ENCODE data around the gene ZNF154. TPM values are rescaled to one million over a fixed set of nuclear protein-coding genes. Genes with fewer than 3 reads are reported as not detected.

The ZNF154 gene
- total and polyA plus RNA-seq, 7 donors: under 0.01 to 8.4 (median 6.8) TPM; not detected in 1

DNA sequence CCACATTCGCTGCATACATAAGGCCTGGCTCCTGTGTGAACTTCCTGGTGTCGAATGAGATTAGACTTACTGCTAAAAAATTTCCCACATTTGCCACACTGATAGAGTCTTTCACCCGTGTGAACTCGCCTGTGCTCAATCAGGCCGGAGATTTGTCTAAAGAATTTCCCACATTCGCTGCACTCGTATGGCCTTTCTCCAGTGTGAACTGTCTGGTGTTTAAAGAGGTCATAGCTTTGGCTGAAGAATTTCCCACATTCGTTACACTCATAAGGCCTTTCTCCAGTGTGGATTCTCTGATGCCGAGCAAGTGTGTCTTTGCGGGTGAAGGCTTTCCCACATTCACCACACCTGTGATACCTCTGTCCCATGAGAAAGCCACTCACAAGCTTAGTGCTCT lies 11.9 kb upstream of the ZNF154 start:
- H3K27me3 ChIP-seq: no peaks in the 10 kb centered on the region
- DNase-seq: no peak
- H3K27ac ChIP-seq: no peak overlapping the region
- TF ChIP-seq, protein P1, sequence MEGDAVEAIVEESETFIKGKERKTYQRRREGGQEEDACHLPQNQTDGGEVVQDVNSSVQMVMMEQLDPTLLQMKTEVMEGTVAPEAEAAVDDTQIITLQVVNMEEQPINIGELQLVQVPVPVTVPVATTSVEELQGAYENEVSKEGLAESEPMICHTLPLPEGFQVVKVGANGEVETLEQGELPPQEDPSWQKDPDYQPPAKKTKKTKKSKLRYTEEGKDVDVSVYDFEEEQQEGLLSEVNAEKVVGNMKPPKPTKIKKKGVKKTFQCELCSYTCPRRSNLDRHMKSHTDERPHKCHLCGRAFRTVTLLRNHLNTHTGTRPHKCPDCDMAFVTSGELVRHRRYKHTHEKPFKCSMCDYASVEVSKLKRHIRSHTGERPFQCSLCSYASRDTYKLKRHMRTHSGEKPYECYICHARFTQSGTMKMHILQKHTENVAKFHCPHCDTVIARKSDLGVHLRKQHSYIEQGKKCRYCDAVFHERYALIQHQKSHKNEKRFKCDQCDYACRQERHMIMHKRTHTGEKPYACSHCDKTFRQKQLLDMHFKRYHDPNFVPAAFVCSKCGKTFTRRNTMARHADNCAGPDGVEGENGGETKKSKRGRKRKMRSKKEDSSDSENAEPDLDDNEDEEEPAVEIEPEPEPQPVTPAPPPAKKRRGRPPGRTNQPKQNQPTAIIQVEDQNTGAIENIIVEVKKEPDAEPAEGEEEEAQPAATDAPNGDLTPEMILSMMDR (IDR thresholded peaks at IDR 0.05): no peak
- TF ChIP-seq POLR2AphosphoS5 (IDR thresholded peaks at IDR 0.05): no peak
- peaks cover 7 to 47% (median 25%) of the 10 kb centered on the region in 4 donors for H3K9me3 ChIP-seq
- H3K36me3 ChIP-seq: peaks cover 10 to 43% (median 31%) of the 10 kb centered on the region in 4 donors
- H3K4me3 ChIP-seq: no peak overlapping the region
- H3K4me1 ChIP-seq: no peaks in the 10 kb centered on the region
- intact Hi-C loops (cut with DNase I): no loop called here
- WGBS, 2 donors: 98% methylated on average over 10 of the region's 10 CpGs

DNA sequence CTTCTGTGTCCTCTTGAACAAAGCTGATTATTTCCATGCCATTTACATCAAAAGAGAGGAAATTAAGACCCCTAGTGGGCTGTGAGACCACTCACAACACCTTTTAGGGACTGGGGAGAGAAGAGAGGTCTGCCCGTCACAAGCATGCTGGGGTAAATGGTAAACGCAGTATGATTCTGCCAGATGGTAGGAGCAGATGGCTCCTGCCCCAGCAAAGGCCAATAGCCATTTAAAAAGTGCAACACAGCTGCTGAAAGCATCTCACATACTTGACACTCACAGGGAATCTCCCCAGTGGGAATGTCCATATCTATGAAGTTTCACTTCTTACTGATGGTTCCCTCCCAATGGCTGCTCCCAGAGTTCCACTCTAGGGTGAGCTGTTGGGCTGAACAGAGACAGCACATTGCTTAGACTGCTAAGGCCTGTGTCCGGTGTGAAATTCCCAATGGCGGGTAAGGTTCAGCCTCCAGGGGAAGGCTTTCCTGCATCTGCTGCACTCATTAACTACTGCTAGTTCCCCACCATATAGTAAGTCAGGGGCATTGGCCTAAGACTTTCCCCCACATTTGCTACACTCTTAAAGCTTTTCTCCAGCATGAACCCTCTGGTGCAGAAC lies 11.0 kb upstream of the ZNF154 start:
- DNase-seq: no peak
- H3K9me3 ChIP-seq: peaks cover 5 to 47% (median 25%) of the 10 kb centered on the region in 4 donors
- WGBS, 2 donors: 95 to 97% methylated on average over 4 of the region's 4 CpGs

DNA sequence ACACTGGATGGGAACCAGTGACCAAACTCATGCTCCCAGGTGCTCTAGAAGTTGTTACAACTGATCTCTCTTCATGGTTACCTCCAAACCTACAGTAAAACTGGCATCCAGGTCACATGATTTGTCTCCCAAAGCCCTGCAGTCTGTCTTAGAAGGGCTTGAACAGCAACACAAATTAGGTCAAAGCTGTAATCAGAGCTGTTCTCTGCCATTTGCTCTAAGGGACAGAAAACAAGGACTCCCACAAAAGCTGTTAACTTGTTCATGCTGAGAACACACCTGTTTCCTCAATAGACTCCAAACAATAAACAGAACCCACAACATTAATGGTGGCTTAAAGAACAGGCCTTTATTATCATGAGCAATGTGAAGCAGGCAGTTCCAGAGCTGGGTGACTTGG lies 10.4 kb upstream of the ZNF154 start:
- no peaks in the 10 kb centered on the region for H3K4me1 ChIP-seq
- peaks cover 4 to 47% (median 24%) of the 10 kb centered on the region in 4 donors for H3K9me3 ChIP-seq
- intact Hi-C loops (cut with DNase I): no loop called here
- TF ChIP-seq, protein P1 (IDR thresholded peaks at IDR 0.05): no peak
- no peak for TF ChIP-seq POLR2A (IDR thresholded peaks at IDR 0.05)
- no peak overlapping the region for H3K4me3 ChIP-seq
- no peaks in the 10 kb centered on the region for H3K27me3 ChIP-seq
- no peak for DNase-seq
- H3K27ac ChIP-seq: no peak overlapping the region
- H3K36me3 ChIP-seq: peaks cover 10 to 50% (median 31%) of the 10 kb centered on the region in 4 donors

More for the DNA sequence above, 11.0 kb upstream of the ZNF154 start:
- Histone ChIP-seq H3K27ac (no peak overlapping the region), H3K36me3 (peaks cover 10 to 45% (median 31%) of the 10 kb centered on the region in 4 donors), H3K4me1 (no peaks in the 10 kb centered on the region), H3K27me3 (no peaks in the 10 kb centered on the region), H3K4me3 (no peak overlapping the region)
- intact Hi-C loops (cut with DNase I): no loop called here
- TF ChIP-seq POLR2A (IDR thresholded peaks at IDR 0.05): no peak
- TF ChIP-seq POLR2AphosphoS5 (IDR thresholded peaks at IDR 0.05): no peak
- TF ChIP-seq, protein P1 (IDR thresholded peaks at IDR 0.05): no peak
- no peak for TF ChIP-seq EP300 (IDR thresholded peaks at IDR 0.05)

DNA sequence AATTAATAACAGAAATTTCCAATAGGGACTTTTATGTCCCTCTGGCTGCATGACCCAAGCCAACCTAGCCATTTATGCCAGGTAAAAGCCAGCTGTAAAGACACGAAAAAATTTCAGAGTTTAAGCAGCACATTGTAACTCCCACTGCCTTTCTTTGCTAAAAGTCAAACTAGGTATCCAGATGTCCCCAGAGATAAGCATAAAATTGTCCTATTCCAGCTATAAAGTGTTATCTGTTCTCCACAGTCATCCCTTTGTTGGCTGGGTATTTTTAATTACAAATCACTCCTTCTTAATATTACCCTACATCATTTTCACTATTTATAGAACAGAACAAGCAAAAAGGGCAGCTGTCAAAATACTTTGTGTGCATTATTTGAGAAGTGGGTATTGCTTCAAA lies 3.2 kb upstream of the ZNF154 start:
- H3K9me3 ChIP-seq: peaks cover 0 to 30% (median 6%) of the 10 kb centered on the region in 4 donors
- H3K36me3 ChIP-seq: peaks cover 0 to 16% (median 0%) of the 10 kb centered on the region in 4 donors
- no peaks in the 10 kb centered on the region for H3K27me3 ChIP-seq
- 66 to 79% methylated on average over 1 of the region's 1 CpG for WGBS, 2 donors
- no peak overlapping the region for H3K4me3 ChIP-seq
- no peak overlapping the region for H3K27ac ChIP-seq
- intact Hi-C loops (cut with DNase I): no loop called here
- H3K4me1 ChIP-seq: peaks cover 0 to 12% (median 9%) of the 10 kb centered on the region in 4 donors
- DNase-seq: no peak
- TF ChIP-seq POLR2AphosphoS5 (IDR thresholded peaks at IDR 0.05) (no peak), EP300 (IDR thresholded peaks at IDR 0.05) (no peak), POLR2A (IDR thresholded peaks at IDR 0.05) (no peak)
- TF ChIP-seq, protein P1 (IDR thresholded peaks at IDR 0.05): no peak

DNA sequence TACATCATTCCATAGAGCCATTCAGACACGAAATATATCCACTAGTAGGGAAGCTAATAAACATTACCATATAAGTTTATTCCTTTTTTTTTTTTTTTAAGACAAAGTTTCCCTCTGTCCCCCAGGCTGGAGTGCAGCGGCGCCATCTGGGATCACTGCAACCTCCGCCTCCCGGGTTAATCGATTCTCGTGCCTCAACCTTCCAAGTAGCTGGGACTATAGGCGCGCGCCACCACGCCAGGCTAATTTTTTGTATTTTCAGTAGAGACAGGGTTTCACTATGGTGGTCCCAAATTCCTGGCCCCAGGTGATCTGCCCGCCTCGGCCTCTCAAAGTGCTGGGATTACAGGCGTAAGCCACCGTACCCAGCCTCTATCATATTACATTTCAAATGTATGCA lies 612 bp upstream of the ZNF154 start:
- H3K27ac ChIP-seq: peak overlapping the region; percentile 83 to 91 (median 88)
- H3K9me3 ChIP-seq: peaks cover 3 to 34% (median 9%) of the 10 kb centered on the region in 4 donors
- peak overlapping the region in 3 of 4 donors; percentile 62 to 69 (median 63) for H3K4me3 ChIP-seq
- no peak for TF ChIP-seq POLR2A (IDR thresholded peaks at IDR 0.05)
- no peak for TF ChIP-seq EP300 (IDR thresholded peaks at IDR 0.05)
- TF ChIP-seq POLR2AphosphoS5 (IDR thresholded peaks at IDR 0.05): no peak
- TF ChIP-seq, protein P1 (IDR thresholded peaks at IDR 0.05): no peak
- H3K36me3 ChIP-seq: peaks cover 0 to 16% (median 2%) of the 10 kb centered on the region in 4 donors
- intact Hi-C loops (cut with DNase I): loop anchor here (1.0 kb wide), 1 partner anchor 17 kb away; no protein-coding TSS in a partner anchor
- no peak for DNase-seq
- WGBS, 2 donors: 72 to 92% methylated on average over 15 of the region's 15 CpGs
- H3K4me1 ChIP-seq: peaks cover 0 to 35% (median 22%) of the 10 kb centered on the region in 4 donors
- H3K27me3 ChIP-seq: no peaks in the 10 kb centered on the region
